SJCRH30 (cell line): Measurements from ENCODE around the gene CSTPP1. TPM values are rescaled to one million over a fixed set of nuclear protein-coding genes. Genes with fewer than 3 reads are reported as not detected.
A peak's percentile ranks its signal among the peaks of the same experiment; 100 is the strongest.

ENCODE experiments used
- DNase-seq, 2 experiments: peaks; one replicate each; pipeline ENCODE4 v3.0.0-alpha.2; 2015 to 2020
- H3K27ac ChIP-seq: fragments of 250-450 bp; sonication (Bioruptor Pico); 2 replicates; pipeline ENCODE4 v1.5.1; 2020; ENCODE audit warnings: mild to moderate bottlenecking, moderate library complexity
- H3K27me3 ChIP-seq: fragments of 250-450 bp; sonication (Bioruptor Pico); 2 replicates; pipeline ENCODE4 v1.5.1; 2020; ENCODE audit warnings: mild to moderate bottlenecking, moderate library complexity
- H3K36me3 ChIP-seq: fragments of 250-450 bp; sonication (Bioruptor Pico); 2 replicates; pipeline ENCODE4 v1.5.1; 2020; ENCODE audit warnings: mild to moderate bottlenecking, moderate library complexity
- H3K4me1 ChIP-seq: fragments of 250-450 bp; sonication (Bioruptor Pico); 2 replicates; pipeline ENCODE4 v1.5.1; 2020; ENCODE audit warnings: mild to moderate bottlenecking, moderate library complexity
- H3K4me3 ChIP-seq: fragments of 250-450 bp; sonication (Bioruptor Pico); 2 replicates; pipeline ENCODE4 v1.5.1; 2020; ENCODE audit warnings: mild to moderate bottlenecking, moderate library complexity
- H3K9me3 ChIP-seq: fragments of 250-450 bp; sonication (Bioruptor Pico); replicated peaks from 2 replicates; pipeline ENCODE4 v1.5.1; 2020; ENCODE audit warnings: mild to moderate bottlenecking, moderate library complexity
- total RNA-seq: library from RNA; depleted of rRNA; stranded (reverse); fragments of >200 nt; shearing (Covaris generic); gene quantifications from 2 replicates; pipeline ENCODE4 v1.2.3, GENCODE V29; 2014

Gene CSTPP1
- total RNA-seq, 1 experiment from 2014 or later = 24.5 TPM

GRCh38 chr11:47137476-47137875 is 200.9 kb downstream of the CSTPP1 start:
- Histone ChIP-seq H3K27ac (no peak overlapping the region), H3K36me3 (no peaks in the 10 kb centered on the region)

GRCh38 chr11:47139878-47140277 is 203.3 kb downstream of the CSTPP1 start:
- Histone ChIP-seq H3K4me1 (peaks cover 7% of the 10 kb centered on the region), H3K27ac (no peak overlapping the region), H3K4me3 (no peak overlapping the region), H3K9me3 (no peaks in the 10 kb centered on the region), H3K27me3 (no peaks in the 10 kb centered on the region), H3K36me3 (no peaks in the 10 kb centered on the region)
- no peak for DNase-seq

More at GRCh38 chr11:47137476-47137875, 200.9 kb downstream of the CSTPP1 start:
- H3K27me3 ChIP-seq = no peaks in the 10 kb centered on the region
- H3K4me3 ChIP-seq = no peak overlapping the region
- DNase-seq = no peak
- H3K4me1 ChIP-seq = peaks cover under 1% of the 10 kb centered on the region
- H3K9me3 ChIP-seq = no peaks in the 10 kb centered on the region

GRCh38 chr11:47143322-47143721 is 206.8 kb downstream of the CSTPP1 start:
- no peaks in the 10 kb centered on the region for H3K9me3 ChIP-seq
- peaks cover 7% of the 10 kb centered on the region for H3K4me1 ChIP-seq
- no peak overlapping the region for H3K4me3 ChIP-seq
- no peaks in the 10 kb centered on the region for H3K27me3 ChIP-seq
- no peak overlapping the region; the same call in 1 of the 2 replicates for H3K27ac ChIP-seq
- peak; percentile 80 to 85 for DNase-seq
- H3K36me3 ChIP-seq = no peaks in the 10 kb centered on the region

GRCh38 chr11:47144541-47144940 is 208.0 kb downstream of the CSTPP1 start:
- H3K9me3 ChIP-seq = no peaks in the 10 kb centered on the region
- no peak overlapping the region for H3K27ac ChIP-seq
- peaks cover 13% of the 10 kb centered on the region for H3K4me1 ChIP-seq
- no peak for DNase-seq
- no peaks in the 10 kb centered on the region for H3K36me3 ChIP-seq
- H3K4me3 ChIP-seq = no peak overlapping the region
- no peaks in the 10 kb centered on the region for H3K27me3 ChIP-seq

- no peak for DNase-seq
- H3K27ac ChIP-seq = no peak overlapping the region
- H3K4me1 ChIP-seq = peaks cover 15% of the 10 kb centered on the region
- H3K27me3 ChIP-seq = no peaks in the 10 kb centered on the region
- H3K9me3 ChIP-seq = no peaks in the 10 kb centered on the region
- H3K4me3 ChIP-seq = no peak overlapping the region
- H3K36me3 ChIP-seq = no peaks in the 10 kb centered on the region
These were observed 210.7 kb downstream of the CSTPP1 start for GRCh38 chr11:47147250-47147649.

- Histone ChIP-seq H3K36me3 (no peaks in the 10 kb centered on the region), H3K9me3 (no peaks in the 10 kb centered on the region), H3K27me3 (no peaks in the 10 kb centered on the region), H3K27ac (no peak overlapping the region), H3K4me1 (peaks cover 13% of the 10 kb centered on the region), H3K4me3 (no peak overlapping the region)
- no peak for DNase-seq
These were observed 211.1 kb downstream of the CSTPP1 start for GRCh38 chr11:47147681-47148080.

GRCh38 chr11:47148270-47148669 is 211.7 kb downstream of the CSTPP1 start:
- no peak for DNase-seq
- Histone ChIP-seq H3K27me3 (no peaks in the 10 kb centered on the region), H3K36me3 (no peaks in the 10 kb centered on the region), H3K4me3 (no peak overlapping the region), H3K4me1 (peaks cover 8% of the 10 kb centered on the region; the same call in 1 of the 2 replicates), H3K27ac (no peak overlapping the region), H3K9me3 (no peaks in the 10 kb centered on the region)

GRCh38 chr11:47148903-47149531 is 212.5 kb downstream of the CSTPP1 start:
- Histone ChIP-seq H3K9me3 (no peaks in the 10 kb centered on the region), H3K27ac (no peak overlapping the region), H3K36me3 (no peaks in the 10 kb centered on the region), H3K4me3 (no peak overlapping the region), H3K27me3 (no peaks in the 10 kb centered on the region), H3K4me1 (peaks cover 11% of the 10 kb centered on the region)
- DNase-seq = peak; percentile 46 to 53

GRCh38 chr11:47149782-47150181 is 213.2 kb downstream of the CSTPP1 start:
- DNase-seq = no peak
- no peak overlapping the region for H3K4me3 ChIP-seq
- no peaks in the 10 kb centered on the region for H3K36me3 ChIP-seq
- no peaks in the 10 kb centered on the region for H3K27me3 ChIP-seq
- peaks cover 11% of the 10 kb centered on the region for H3K4me1 ChIP-seq
- H3K27ac ChIP-seq = no peak overlapping the region
- no peaks in the 10 kb centered on the region for H3K9me3 ChIP-seq

GRCh38 chr11:47152126-47152952 is 215.8 kb downstream of the CSTPP1 start:
- peaks cover 11% of the 10 kb centered on the region for H3K4me1 ChIP-seq
- H3K27ac ChIP-seq = no peak overlapping the region
- no peaks in the 10 kb centered on the region for H3K36me3 ChIP-seq

GRCh38 chr11:47152953-47153950 is 216.7 kb downstream of the CSTPP1 start:
- peak; percentile 84 to 94 for DNase-seq
- Histone ChIP-seq H3K4me3 (no peak overlapping the region), H3K27ac (no peak overlapping the region), H3K9me3 (no peaks in the 10 kb centered on the region), H3K27me3 (no peaks in the 10 kb centered on the region), H3K36me3 (no peaks in the 10 kb centered on the region), H3K4me1 (peaks cover 11% of the 10 kb centered on the region)

More at GRCh38 chr11:47152126-47152952, 215.8 kb downstream of the CSTPP1 start:
- H3K9me3 ChIP-seq = no peaks in the 10 kb centered on the region
- DNase-seq = no peak
- no peaks in the 10 kb centered on the region for H3K27me3 ChIP-seq
- no peak overlapping the region for H3K4me3 ChIP-seq

GRCh38 chr11:47154616-47155570 is 218.3 kb downstream of the CSTPP1 start:
- H3K36me3 ChIP-seq = no peaks in the 10 kb centered on the region
- DNase-seq = no peak
- no peaks in the 10 kb centered on the region for H3K27me3 ChIP-seq
- H3K4me3 ChIP-seq = no peak overlapping the region
- H3K27ac ChIP-seq = no peak overlapping the region
- H3K9me3 ChIP-seq = no peaks in the 10 kb centered on the region
- H3K4me1 ChIP-seq = peaks cover 4% of the 10 kb centered on the region

- H3K27me3 ChIP-seq = no peaks in the 10 kb centered on the region
- H3K27ac ChIP-seq = no peak overlapping the region
- no peaks in the 10 kb centered on the region for H3K9me3 ChIP-seq
- no peaks in the 10 kb centered on the region for H3K36me3 ChIP-seq
- peaks cover 4% of the 10 kb centered on the region for H3K4me1 ChIP-seq
- no peak for DNase-seq
- no peak overlapping the region for H3K4me3 ChIP-seq
These were observed 219.3 kb downstream of the CSTPP1 start for GRCh38 chr11:47155879-47156278.

GRCh38 chr11:47156333-47156732 is 219.8 kb downstream of the CSTPP1 start:
- H3K9me3 ChIP-seq = no peaks in the 10 kb centered on the region
- H3K27me3 ChIP-seq = no peaks in the 10 kb centered on the region
- H3K4me3 ChIP-seq = no peak overlapping the region
- H3K27ac ChIP-seq = no peak overlapping the region
- no peak for DNase-seq
- H3K4me1 ChIP-seq = peaks cover 4% of the 10 kb centered on the region
- H3K36me3 ChIP-seq = no peaks in the 10 kb centered on the region; the same call in 1 of the 2 replicates
